ENCODE measurements around the gene WBP1.
"Not testable (repeated sequence)": the region's sequence is repeated elsewhere in the genome, so short reads cannot be mapped to it uniquely, and the experiment has no call there.

WBP1 gene

GRCh38 chr2:74482801-74483674 lies 24.8 kb downstream of the WBP1 start, which contains the start of the genes CCDC142 and TTC31:
CCDC142 (minus strand) TSS chr2:74482998; CDS start chr2:74482837, 161 bp downstream.
TTC31 (plus strand) TSS chr2:74483081; CDS start chr2:74483096, 15 bp downstream.
- DNase-seq (ENCODE audit: low read depth in 2 of 2), result peak; percentile 85 to 93

- not testable (repeated sequence) for DNase-seq (ENCODE audit: low read depth in 2 of 2)
Observed at GRCh38 chr2:74483675-74484164, 25.5 kb downstream of the WBP1 start.

- no peak for DNase-seq (ENCODE audit: low read depth in 2 of 2)
Observed at GRCh38 chr2:74486141-74486540, 27.9 kb downstream of the WBP1 start.

GRCh38 chr2:74488643-74489481 lies 30.6 kb downstream of the WBP1 start:
- no peak for DNase-seq (ENCODE audit: low read depth in 2 of 2)

DNA sequence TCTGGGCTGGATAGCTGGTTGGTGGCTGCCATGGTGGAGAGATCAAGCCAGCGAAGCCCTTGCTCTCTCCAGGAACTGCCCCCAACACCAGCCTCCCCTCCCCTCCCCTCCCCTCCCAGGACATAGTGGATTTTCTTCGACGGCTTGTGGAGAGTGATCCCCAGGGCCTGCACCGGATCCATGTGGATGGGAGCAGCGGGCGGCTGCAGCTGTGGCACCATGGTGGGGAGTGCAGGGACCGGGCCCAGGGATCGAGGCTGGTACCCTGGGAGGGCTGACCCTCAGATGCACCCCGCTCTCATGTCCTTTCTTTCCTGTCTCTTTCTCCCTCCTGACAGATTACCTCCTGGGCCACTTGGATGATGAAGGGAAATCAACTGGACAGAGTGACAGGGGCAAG lies 31.7 kb downstream of the WBP1 start:
- no peak for DNase-seq (ENCODE audit: low read depth in 2 of 2)

DNA sequence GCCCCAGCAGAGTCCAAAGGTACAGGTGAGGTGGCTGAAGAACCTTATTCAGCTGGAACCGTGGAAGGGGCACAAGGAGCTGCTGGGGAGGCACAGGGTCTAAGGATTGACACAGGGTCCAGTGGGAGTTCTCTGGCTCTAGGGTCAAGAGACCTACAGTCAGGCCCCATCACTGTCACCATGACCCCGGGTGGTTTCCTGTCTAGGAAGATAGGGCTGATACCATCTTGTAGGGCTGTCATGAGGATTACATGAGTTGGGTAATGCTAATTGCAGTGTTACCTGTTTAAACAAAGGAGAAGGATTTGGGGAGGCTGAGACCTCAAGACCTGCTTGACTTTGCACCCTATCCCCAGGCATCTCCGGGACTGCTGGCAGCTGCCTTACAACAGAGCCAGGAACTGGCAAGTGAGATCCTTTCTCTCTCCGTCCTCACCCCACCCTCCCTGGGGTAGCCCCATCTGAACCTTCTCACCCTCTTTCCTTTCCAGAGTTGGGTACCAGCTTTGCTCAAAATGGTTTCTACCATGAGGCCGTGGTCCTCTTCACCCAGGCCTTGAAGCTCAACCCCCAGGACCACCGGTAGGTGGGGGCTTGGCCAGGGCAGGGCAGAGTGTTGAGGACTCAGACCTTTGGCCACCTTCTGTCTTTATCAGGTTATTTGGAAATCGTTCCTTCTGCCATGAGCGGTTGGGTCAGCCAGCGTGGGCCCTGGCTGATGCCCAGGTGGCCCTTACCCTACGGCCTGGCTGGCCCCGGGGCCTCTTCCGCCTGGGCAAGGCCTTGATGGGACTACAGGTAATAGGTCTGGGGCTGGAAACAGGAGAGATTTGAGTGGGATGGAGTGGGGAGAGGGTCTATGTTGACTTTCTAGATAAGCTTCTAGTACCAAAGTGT lies 33.7 kb downstream of the WBP1 start:
- DNase-seq (ENCODE audit: low read depth in 2 of 2), result no peak

DNA sequence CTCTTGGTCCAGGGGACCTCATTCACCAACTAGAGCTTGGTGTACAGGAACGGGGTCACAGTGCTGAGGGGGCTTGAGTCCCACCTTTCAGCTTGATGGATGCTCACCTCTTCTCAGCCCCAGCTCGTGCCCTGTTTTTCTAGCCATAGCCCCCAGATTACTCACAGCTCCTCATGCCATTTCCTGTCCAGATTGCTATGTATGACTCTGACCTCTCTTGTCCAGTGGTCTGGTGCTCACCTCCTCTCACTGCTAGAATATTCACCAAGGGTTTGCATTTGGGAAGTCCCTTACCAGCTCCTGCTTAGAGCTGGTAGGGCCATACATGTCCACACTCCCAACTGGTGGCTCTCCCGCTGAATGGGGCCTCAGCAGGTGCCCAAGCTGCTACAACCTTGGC lies 35.3 kb downstream of the WBP1 start:
- DNase-seq (ENCODE audit: low read depth in 2 of 2), result no peak

GRCh38 chr2:74495440-74495839 lies 37.2 kb downstream of the WBP1 start:
- DNase-seq (ENCODE audit: low read depth in 2 of 2), result no peak

- DNase-seq (ENCODE audit: low read depth in 2 of 2), result no peak
Observed at GRCh38 chr2:74496997-74497776, 38.9 kb downstream of the WBP1 start.

GRCh38 chr2:74497777-74498499 lies 39.7 kb downstream of the WBP1 start:
- DNase-seq (ENCODE audit: low read depth in 2 of 2), result peak in 1 of 2 experiments; percentile 16

- peak in 1 of 2 experiments; percentile 18 for DNase-seq (ENCODE audit: low read depth in 2 of 2)
Observed at GRCh38 chr2:74498500-74499266, 40.4 kb downstream of the WBP1 start.

GRCh38 chr2:74499267-74499939 lies 41.2 kb downstream of the WBP1 start, which contains the start of gene LBX2:
LBX2 (minus strand) TSS chr2:74499603; CDS start chr2:74499537, 66 bp downstream.
- DNase-seq (ENCODE audit: low read depth in 2 of 2), result peak in 1 of 2 experiments; percentile 43

DNA sequence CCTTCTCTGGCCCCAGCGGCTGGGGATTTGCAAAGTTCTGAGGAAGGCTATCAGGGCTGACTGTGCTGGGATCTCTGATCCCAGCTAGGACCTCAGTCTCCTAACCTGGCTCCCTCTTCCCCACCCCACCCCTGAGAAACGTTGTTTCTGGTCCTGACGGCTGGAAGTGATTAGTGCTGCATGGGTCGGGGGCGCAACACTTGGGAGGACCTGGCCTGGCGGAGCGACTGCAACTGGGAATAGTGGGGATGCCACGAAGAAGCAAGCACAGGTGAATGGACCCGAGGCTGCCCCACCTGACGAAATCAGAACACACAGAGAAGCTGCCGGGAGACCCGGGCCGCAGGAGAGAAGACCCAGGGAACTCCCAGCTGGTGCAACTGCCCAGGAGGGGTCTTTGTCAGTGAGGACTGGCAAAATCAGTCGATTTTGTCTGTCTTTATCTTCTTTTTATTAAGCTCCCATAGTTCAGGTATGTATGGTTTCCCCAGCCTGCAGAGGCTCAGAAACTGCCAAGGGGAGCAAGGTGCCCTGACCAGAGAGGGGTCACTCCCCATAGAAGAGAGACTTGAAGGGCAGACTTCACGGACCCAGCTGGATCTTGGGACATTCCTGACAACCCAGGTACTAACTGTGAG lies 41.8 kb downstream of the WBP1 start:
- no peak for DNase-seq (ENCODE audit: low read depth in 2 of 2)

DNA sequence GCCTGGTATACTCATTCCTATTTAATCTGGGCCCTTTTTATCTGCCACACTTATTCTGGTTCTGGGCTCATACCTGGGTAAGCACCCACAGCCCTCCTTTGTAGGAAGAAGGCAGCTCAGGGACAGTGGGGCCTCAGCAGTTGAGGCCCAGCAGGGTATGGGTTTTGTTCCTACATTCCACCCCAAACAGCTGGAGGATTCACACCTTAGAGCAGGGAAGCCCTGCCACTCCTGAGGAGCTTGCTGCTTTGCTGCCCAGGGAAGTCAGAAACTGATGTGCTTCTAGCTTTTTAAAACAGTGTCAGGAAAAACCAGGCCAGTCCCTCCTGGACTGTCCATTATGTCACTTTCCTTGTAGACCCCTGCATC lies 42.3 kb downstream of the WBP1 start:
- no peak for DNase-seq (ENCODE audit: low read depth in 2 of 2)

- no peak for DNase-seq (ENCODE audit: low read depth in 2 of 2)
Observed at GRCh38 chr2:74501335-74502071, 43.3 kb downstream of the WBP1 start.

DNA sequence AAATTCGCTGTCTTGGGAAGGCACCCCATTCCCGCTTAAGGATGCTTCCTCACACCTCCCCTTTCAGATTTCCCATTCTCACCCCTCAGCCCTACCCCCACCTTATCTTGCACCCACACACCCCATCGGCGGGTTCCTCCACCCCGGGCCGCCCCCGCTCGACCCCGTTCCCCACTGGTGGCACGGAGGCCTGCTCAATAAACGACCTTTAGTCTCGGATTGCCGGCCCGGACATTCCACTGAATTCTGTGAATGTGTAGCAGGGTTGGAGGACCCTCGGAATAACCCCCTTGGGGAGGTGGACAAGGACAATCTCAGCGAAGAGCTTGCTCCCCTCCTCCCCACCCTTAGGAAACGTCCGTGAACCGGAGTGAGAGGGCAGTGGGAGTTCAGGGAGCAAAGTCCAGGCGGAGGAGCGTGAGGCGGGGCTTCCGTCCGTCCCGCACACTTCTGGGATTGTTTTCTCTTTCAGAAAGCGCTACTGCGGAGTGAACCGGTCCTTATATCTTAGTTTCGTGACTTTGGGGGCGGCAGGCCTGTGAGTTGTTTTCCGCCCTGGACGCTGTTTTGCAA lies 44.0 kb downstream of the WBP1 start:
- DNase-seq (ENCODE audit: low read depth in 2 of 2), result no peak
